Activated CD8-positive, alpha-beta memory T cell treated with anti-CD3 and anti-CD28 coated beads for 36 hours (primary cell): ENCODE data around the gene CUL5. TPM values are rescaled to one million over a fixed set of nuclear protein-coding genes. Genes with fewer than 3 reads are reported as not detected.

Experiments used
- CTCF ChIA-PET: fragments of 350-600 bp; sonication (Branson Sonifier 250); formaldehyde crosslinking; loops from one replicate; lab custom pipeline; 2021; ENCODE audit warnings: antibody characterized with exemption; lab: Charles Lee
- POLR2A ChIA-PET: fragments of 350-600 bp; sonication (Branson Sonifier 250); formaldehyde crosslinking; loops from one replicate; lab custom pipeline; 2021; ENCODE audit warnings: antibody characterized with exemption; lab: Charles Lee
- total RNA-seq, 2 experiments: library from RNA; stranded (reverse); gene quantifications; one replicate each; pipeline ENCODE4 v1.2.3, GENCODE V29; 2021

CUL5 gene
- total RNA-seq, 2 experiments from 2014 or later, result 37.2 to 40.2 TPM

GRCh38 chr11:108144615-108145014 is 135.9 kb downstream of the CUL5 start:
- CTCF ChIA-PET, result no interaction called here
- POLR2A ChIA-PET, result no interaction called here

GRCh38 chr11:108147150-108147549 is 138.5 kb downstream of the CUL5 start:
- POLR2A ChIA-PET, result no interaction called here
- CTCF ChIA-PET, result no interaction called here

GRCh38 chr11:108148556-108148955 is 139.9 kb downstream of the CUL5 start:
- ChIA-PET CTCF (no interaction called here), POLR2A (no interaction called here)

- POLR2A ChIA-PET, result interaction anchor here (0.6 kb wide), 1 partner anchor 17 kb away, joined by 5 read pairs; no protein-coding TSS in a partner anchor
- CTCF ChIA-PET, result interaction anchor here (1.8 kb wide), 1 partner anchor 13 kb away, joined by 6 read pairs; no protein-coding TSS in a partner anchor
Measured at GRCh38 chr11:108154591-108154990, 145.9 kb downstream of the CUL5 start.

Other genes with a start within 250 kb of the CUL5 start
- 10 to 100 TPM; 34.5 to 35.5 TPM for gene SLC35F2, start 150.1 kb upstream of the CUL5 start, total RNA-seq
- under 1 TPM; 0.21 to 0.23 TPM for gene RAB39A, start 80.5 kb upstream of the CUL5 start, total RNA-seq
- 10 to 100 TPM; 80.5 to 84.3 TPM for gene ACAT1, start 112.7 kb downstream of the CUL5 start, total RNA-seq
- gene NPAT, start 213.7 kb downstream of the CUL5 start, total RNA-seq, result 10 to 100 TPM; 36.1 to 36.7 TPM
- gene ATM, start 214.2 kb downstream of the CUL5 start, total RNA-seq, result 10 to 100 TPM; 45.6 to 50.1 TPM